Fibroblast of lung (primary cell): ENCODE results near the gene NKX2-3.

Experiments used
- EZH2 ChIP-seq: IDR thresholded peaks from 2 replicates; pipeline ENCODE4 v1.5.1; 2012; ENCODE audit warnings: low read length, control low read depth, mild to moderate bottlenecking; ENCODE audit errors: missing control alignments
- TF ChIP-seq, protein P1 (sequence below), 2 donors: IDR thresholded peaks in 1 of 2; conservative IDR thresholded peaks in 1 of 2; 1 replicate in 1 of 2; 2 replicates in 1 of 2; pipeline ENCODE4 v1.5.1; 2011 to 2012; ENCODE audit warnings: low read length in 2 of 2, control low read depth in 1 of 2, inconsistent platforms in 1 of 2, low read depth in 1 of 2, mild to moderate bottlenecking in 1 of 2

- TF ChIP-seq, protein P1, sequence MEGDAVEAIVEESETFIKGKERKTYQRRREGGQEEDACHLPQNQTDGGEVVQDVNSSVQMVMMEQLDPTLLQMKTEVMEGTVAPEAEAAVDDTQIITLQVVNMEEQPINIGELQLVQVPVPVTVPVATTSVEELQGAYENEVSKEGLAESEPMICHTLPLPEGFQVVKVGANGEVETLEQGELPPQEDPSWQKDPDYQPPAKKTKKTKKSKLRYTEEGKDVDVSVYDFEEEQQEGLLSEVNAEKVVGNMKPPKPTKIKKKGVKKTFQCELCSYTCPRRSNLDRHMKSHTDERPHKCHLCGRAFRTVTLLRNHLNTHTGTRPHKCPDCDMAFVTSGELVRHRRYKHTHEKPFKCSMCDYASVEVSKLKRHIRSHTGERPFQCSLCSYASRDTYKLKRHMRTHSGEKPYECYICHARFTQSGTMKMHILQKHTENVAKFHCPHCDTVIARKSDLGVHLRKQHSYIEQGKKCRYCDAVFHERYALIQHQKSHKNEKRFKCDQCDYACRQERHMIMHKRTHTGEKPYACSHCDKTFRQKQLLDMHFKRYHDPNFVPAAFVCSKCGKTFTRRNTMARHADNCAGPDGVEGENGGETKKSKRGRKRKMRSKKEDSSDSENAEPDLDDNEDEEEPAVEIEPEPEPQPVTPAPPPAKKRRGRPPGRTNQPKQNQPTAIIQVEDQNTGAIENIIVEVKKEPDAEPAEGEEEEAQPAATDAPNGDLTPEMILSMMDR (conservative IDR thresholded peaks at IDR 0.05 in 1 of 2, IDR thresholded peaks at IDR 0.05 in 1 of 2; ENCODE audit: low read depth in 1 of 2, low read length in 2 of 2) = no peak
- peak; percentile 89 for TF ChIP-seq EZH2
These were observed 4.6 kb downstream of the NKX2-3 start for GRCh38 chr10:99537086-99537988.
